ENCODE data around the gene SGMS1. TPM values are rescaled to one million over a fixed set of nuclear protein-coding genes. Genes with fewer than 3 reads are reported as not detected.

The SGMS1 gene
- total RNA-seq, 3 donors from 2014 or later (not counting 1 experiment from before 2014, with no cell fraction given), result 24.5 to 32.7 (median 30.4) TPM

- Mint-ChIP-seq H3K36me3 (no peaks in the 10 kb centered on the region), H3K4me1 (peaks cover 22 to 27% of the 10 kb centered on the region in 2 donors), H3K9me3 (no peaks in the 10 kb centered on the region), H3K27ac (no peak overlapping the region), H3K27me3 (ENCODE audit: low read depth in 2 of 2) (no peaks in the 10 kb centered on the region), H3K4me3 (no peak overlapping the region)
- intact Hi-C loops (cut with micrococcal nuclease), result no loop called here
- no peak for ATAC-seq
- H3K4me3 ChIP-seq (ENCODE audit: low read length), result no peak overlapping the region
- no peak for TF ChIP-seq CTCF (IDR thresholded peaks at IDR 0.05)
- WGBS (ENCODE audit: insufficient coverage), result no CpG with 5 or more reads among the region's 1 CpG
- H3K36me3 ChIP-seq (ENCODE audit: control insufficient read depth, insufficient read depth, low read length), result no peaks in the 10 kb centered on the region
- H3K27me3 ChIP-seq (ENCODE audit: control insufficient read depth, insufficient read depth, low read length), result no peaks in the 10 kb centered on the region
- no peak overlapping the region for H3K27ac ChIP-seq (ENCODE audit: low read length)
- no peaks in the 10 kb centered on the region for H3K4me1 ChIP-seq (ENCODE audit: control insufficient read depth, insufficient read depth, low read length)
- no peaks in the 10 kb centered on the region for H3K9me3 ChIP-seq (ENCODE audit: control insufficient read depth, insufficient read depth, low read length)
- no peak for DNase-seq
These were observed 57.6 kb downstream of the SGMS1 start for GRCh38 chr10:50566150-50566549.

- no peaks in the 10 kb centered on the region for H3K4me1 ChIP-seq (ENCODE audit: control insufficient read depth, insufficient read depth, low read length)
These were observed 58.3 kb downstream of the SGMS1 start for GRCh38 chr10:50565301-50566083.

GRCh38 chr10:50563906-50564305, 59.9 kb downstream of the SGMS1 start:
- H3K4me3 Mint-ChIP-seq, result no peak overlapping the region
- 96% methylated on average over 5 of the region's 5 CpGs for WGBS (ENCODE audit: insufficient coverage)
- H3K27me3 ChIP-seq (ENCODE audit: control insufficient read depth, insufficient read depth, low read length), result no peaks in the 10 kb centered on the region
- no peaks in the 10 kb centered on the region for H3K4me1 ChIP-seq (ENCODE audit: control insufficient read depth, insufficient read depth, low read length)
- intact Hi-C loops (cut with micrococcal nuclease), result no loop called here
- no peaks in the 10 kb centered on the region for H3K27me3 Mint-ChIP-seq (ENCODE audit: low read depth in 2 of 2)
- H3K36me3 Mint-ChIP-seq, result no peaks in the 10 kb centered on the region
- no peaks in the 10 kb centered on the region for H3K9me3 ChIP-seq (ENCODE audit: control insufficient read depth, insufficient read depth, low read length)
- no peak for ATAC-seq
- H3K9me3 Mint-ChIP-seq, result no peaks in the 10 kb centered on the region
- H3K4me1 Mint-ChIP-seq, result peaks cover 22 to 31% of the 10 kb centered on the region in 2 donors
- TF ChIP-seq CTCF (IDR thresholded peaks at IDR 0.05), result no peak
- no peak overlapping the region for H3K27ac Mint-ChIP-seq
- no peaks in the 10 kb centered on the region for H3K36me3 ChIP-seq (ENCODE audit: control insufficient read depth, insufficient read depth, low read length)
- H3K27ac ChIP-seq (ENCODE audit: low read length), result no peak overlapping the region
- H3K4me3 ChIP-seq (ENCODE audit: low read length), result no peak overlapping the region
- DNase-seq, result no peak

More at GRCh38 chr10:50565301-50566083, 58.3 kb downstream of the SGMS1 start:
- TF ChIP-seq CTCF (IDR thresholded peaks at IDR 0.05), result no peak
- DNase-seq (no peak), ATAC-seq (no peak)
- 96% methylated on average over 9 of the region's 9 CpGs for WGBS (ENCODE audit: insufficient coverage)
- Mint-ChIP-seq H3K27ac (no peak overlapping the region), H3K4me1 (peaks cover 22 to 27% of the 10 kb centered on the region in 2 donors), H3K27me3 (ENCODE audit: low read depth in 2 of 2) (no peaks in the 10 kb centered on the region), H3K36me3 (no peaks in the 10 kb centered on the region), H3K4me3 (no peak overlapping the region), H3K9me3 (no peaks in the 10 kb centered on the region)
- H3K27ac ChIP-seq (ENCODE audit: low read length), result no peak overlapping the region
- intact Hi-C loops (cut with micrococcal nuclease), result no loop called here
- H3K36me3 ChIP-seq (ENCODE audit: control insufficient read depth, insufficient read depth, low read length), result no peaks in the 10 kb centered on the region
- no peak overlapping the region for H3K4me3 ChIP-seq (ENCODE audit: low read length)
- no peaks in the 10 kb centered on the region for H3K9me3 ChIP-seq (ENCODE audit: control insufficient read depth, insufficient read depth, low read length)
- no peaks in the 10 kb centered on the region for H3K27me3 ChIP-seq (ENCODE audit: control insufficient read depth, insufficient read depth, low read length)
